GM23338 (cell line): Measurements from ENCODE around the gene TMTC4. TPM values are rescaled to one million over a fixed set of nuclear protein-coding genes. Genes with fewer than 3 reads are reported as not detected.

ENCODE experiments used
- ATAC-seq: fragments of 200-7000 bp; cut with Tn5 transposase; 3 replicates; pipeline ENCODE4 v1.9.1; 2020
- DNase-seq: peaks from one replicate; pipeline ENCODE4 v3.0.0-alpha.2; 2015; ENCODE audit warnings: low spot score
- H2AFZ ChIP-seq: fragments of 200-600 bp; sonication (generic); 2 replicates; pipeline ENCODE4 v1.8.0; 2016; ENCODE audit warnings: antibody characterized with exemption, mild to moderate bottlenecking, moderate library complexity
- H3F3A ChIP-seq: fragments of 200-600 bp; sonication (generic); replicated peaks from 2 replicates; pipeline ENCODE4 v1.8.0; 2017; ENCODE audit warnings: antibody characterized with exemption, mixed run types, low read depth
- H3K27ac ChIP-seq: fragments of 200-600 bp; sonication (generic); 2 replicates; pipeline ENCODE4 v1.6.1; 2016; ENCODE audit warnings: low read depth
- H3K27me3 ChIP-seq: fragments of 200-600 bp; sonication (generic); 2 replicates; pipeline ENCODE4 v1.8.0; 2016; ENCODE audit warnings: mild to moderate bottlenecking, mixed run types, moderate library complexity; ENCODE audit not compliant: insufficient read depth
- H3K36me3 ChIP-seq: fragments of 200-600 bp; sonication (generic); 2 replicates; pipeline ENCODE4 v1.8.0; 2016; ENCODE audit warnings: mild to moderate bottlenecking; ENCODE audit not compliant: insufficient read depth
- H3K4me1 ChIP-seq: fragments of 200-600 bp; sonication (generic); 2 replicates; pipeline ENCODE4 v1.8.0; 2016; ENCODE audit warnings: mild to moderate bottlenecking, moderate library complexity; ENCODE audit not compliant: insufficient read depth
- H3K4me2 ChIP-seq: fragments of 200-600 bp; sonication (generic); 2 replicates; pipeline ENCODE4 v1.7.1; 2017; ENCODE audit warnings: mixed run types
- H3K4me3 ChIP-seq: fragments of 200-600 bp; sonication (generic); 2 replicates; pipeline ENCODE4 v1.6.1; 2016; ENCODE audit warnings: mixed run types
- H3K79me2 ChIP-seq: fragments of 200-600 bp; sonication (generic); replicated peaks from 2 replicates; pipeline ENCODE4 v1.8.0; 2017; ENCODE audit warnings: mild to moderate bottlenecking; ENCODE audit not compliant: insufficient read depth
- H3K9me2 ChIP-seq: fragments of 200-600 bp; sonication (generic); 2 replicates; pipeline ENCODE4 v1.8.0; 2017; ENCODE audit not compliant: insufficient read depth
- H4K20me1 ChIP-seq: fragments of 200-600 bp; sonication (generic); replicated peaks from 2 replicates; pipeline ENCODE4 v1.8.0; 2017; ENCODE audit warnings: mild to moderate bottlenecking; ENCODE audit not compliant: insufficient read depth
- H3K27ac Mint-ChIP-seq: 2 replicates; pipeline ENCODE4 v1.8.0; 2020; ENCODE audit warnings: inconsistent platforms, mild to moderate bottlenecking, moderate library complexity, mixed read lengths
- H3K27me3 Mint-ChIP-seq: 3 replicates; pipeline ENCODE4 v1.8.0; 2022; ENCODE audit warnings: low read depth, mild to moderate bottlenecking, moderate library complexity, mixed read lengths, inconsistent platforms; ENCODE audit not compliant: insufficient read depth, poor library complexity
- H3K36me3 Mint-ChIP-seq: 3 replicates; pipeline ENCODE4 v1.8.0; 2021; ENCODE audit warnings: low read depth, mild to moderate bottlenecking, inconsistent platforms, moderate library complexity, mixed read lengths
- H3K4me1 Mint-ChIP-seq: 3 replicates; pipeline ENCODE4 v1.8.0; 2020; ENCODE audit warnings: mild to moderate bottlenecking, inconsistent platforms, mixed read lengths
- H3K4me3 Mint-ChIP-seq: 3 replicates; pipeline ENCODE4 v1.8.0; 2021; ENCODE audit warnings: moderate library complexity, mild to moderate bottlenecking, inconsistent platforms, mixed read lengths
- H3K9me3 Mint-ChIP-seq: 3 replicates; pipeline ENCODE4 v1.8.0; 2020; ENCODE audit warnings: moderate library complexity, mild to moderate bottlenecking, inconsistent platforms, mixed read lengths
- CREB1 ChIP-seq: fragments of 250-450 bp; sonication (Bioruptor Pico); IDR thresholded peaks from 2 replicates; pipeline ENCODE4 v1.5.0; 2020; ENCODE audit warnings: low read depth, mild to moderate bottlenecking, moderate library complexity
- EZH2 ChIP-seq: fragments of 200-600 bp; sonication (generic); IDR thresholded peaks from one replicate; pipeline ENCODE4 v1.8.0; 2017; ENCODE audit warnings: antibody characterized with exemption, mild to moderate bottlenecking, low read depth; ENCODE audit not compliant: unreplicated experiment
- EZH2phosphoT487 ChIP-seq: fragments of 200-600 bp; sonication (generic); IDR thresholded peaks from one replicate; pipeline ENCODE4 v1.8.1; 2018; ENCODE audit warnings: antibody characterized with exemption; ENCODE audit not compliant: unreplicated experiment
- JUNB ChIP-seq: IDR thresholded peaks from one replicate; pipeline ENCODE4 v1.6.1; 2016; ENCODE audit warnings: antibody characterized with exemption; ENCODE audit not compliant: unreplicated experiment
- NANOG ChIP-seq: IDR thresholded peaks from 2 replicates; pipeline ENCODE4 v1.6.1; 2016; ENCODE audit warnings: antibody characterized with exemption, borderline replicate concordance
- POLR2AphosphoS5 ChIP-seq: IDR thresholded peaks from 2 replicates; pipeline ENCODE4 v1.6.1; 2016; ENCODE audit warnings: antibody characterized with exemption, low read depth
- STAT1 ChIP-seq: IDR thresholded peaks from one replicate; pipeline ENCODE4 v1.6.1; 2016; ENCODE audit warnings: antibody characterized with exemption; ENCODE audit not compliant: unreplicated experiment
- ZNF114 ChIP-seq: fragments of 250-450 bp; sonication (Bioruptor Pico); IDR thresholded peaks from 2 replicates; pipeline ENCODE4 v1.5.0; 2020; ENCODE audit warnings: mild to moderate bottlenecking, moderate library complexity
- ZNF331 ChIP-seq: fragments of 250-450 bp; sonication (Bioruptor Pico); IDR thresholded peaks from 2 replicates; pipeline ENCODE4 v1.5.0; 2020; ENCODE audit warnings: low read depth, mild to moderate bottlenecking, moderate library complexity
- long read RNA-seq: library from polyadenylated mRNA; unstranded; transcript quantifications from one replicate; pipeline ENCODE4 v2.0.0, GENCODE V29; 2020; ENCODE audit not compliant: unreplicated experiment
- polyA plus RNA-seq: library from polyadenylated mRNA; unstranded; fragments of >200 nt; fragmentation: Nextera tagmentation; extraction: Ambion mirVana; gene quantifications from 2 replicates; pipeline ENCODE4 v1.2.1, GENCODE V29; 2016
- total RNA-seq: library from RNA; depleted of rRNA; stranded (reverse); fragments of >200 nt; shearing (Covaris generic); gene quantifications from 2 replicates; pipeline ENCODE4 v1.2.3, GENCODE V29; 2014; rRNA removed
- TF ChIP-seq, protein P1 (sequence below): IDR thresholded peaks from one replicate; pipeline ENCODE4 v1.6.1; 2018; ENCODE audit warnings: antibody characterized with exemption; ENCODE audit not compliant: unreplicated experiment
- TF ChIP-seq, protein P2 (sequence below), 2 experiments: fragments of 200-600 bp in 1 of 2; sonication (generic) in 1 of 2; conservative IDR thresholded peaks; 2 replicates each; pipeline versions ENCODE4 v1.5.1 to v1.6.1; 2016 to 2017; ENCODE audit warnings: antibody characterized with exemption in 2 of 2, low read depth in 2 of 2, mild to moderate bottlenecking in 2 of 2, moderate library complexity in 1 of 2
- TF ChIP-seq, protein P3 (sequence below): fragments of 250-450 bp; sonication (Bioruptor Pico); IDR thresholded peaks from 2 replicates; pipeline ENCODE4 v1.5.0; 2020; ENCODE audit warnings: mild to moderate bottlenecking, moderate library complexity

The TMTC4 gene, protein sequence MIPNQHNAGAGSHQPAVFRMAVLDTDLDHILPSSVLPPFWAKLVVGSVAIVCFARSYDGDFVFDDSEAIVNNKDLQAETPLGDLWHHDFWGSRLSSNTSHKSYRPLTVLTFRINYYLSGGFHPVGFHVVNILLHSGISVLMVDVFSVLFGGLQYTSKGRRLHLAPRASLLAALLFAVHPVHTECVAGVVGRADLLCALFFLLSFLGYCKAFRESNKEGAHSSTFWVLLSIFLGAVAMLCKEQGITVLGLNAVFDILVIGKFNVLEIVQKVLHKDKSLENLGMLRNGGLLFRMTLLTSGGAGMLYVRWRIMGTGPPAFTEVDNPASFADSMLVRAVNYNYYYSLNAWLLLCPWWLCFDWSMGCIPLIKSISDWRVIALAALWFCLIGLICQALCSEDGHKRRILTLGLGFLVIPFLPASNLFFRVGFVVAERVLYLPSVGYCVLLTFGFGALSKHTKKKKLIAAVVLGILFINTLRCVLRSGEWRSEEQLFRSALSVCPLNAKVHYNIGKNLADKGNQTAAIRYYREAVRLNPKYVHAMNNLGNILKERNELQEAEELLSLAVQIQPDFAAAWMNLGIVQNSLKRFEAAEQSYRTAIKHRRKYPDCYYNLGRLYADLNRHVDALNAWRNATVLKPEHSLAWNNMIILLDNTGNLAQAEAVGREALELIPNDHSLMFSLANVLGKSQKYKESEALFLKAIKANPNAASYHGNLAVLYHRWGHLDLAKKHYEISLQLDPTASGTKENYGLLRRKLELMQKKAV
- total RNA-seq (37.9 and 50.0 TPM in 2 replicates), polyA plus RNA-seq (16.0 and 21.9 TPM in 2 replicates)
- long read RNA-seq, partial matches to known transcripts, result 5 of 11 reads
- long read RNA-seq, other reads (novel, unspliced or antisense), result 4 of 11 reads

DNA sequence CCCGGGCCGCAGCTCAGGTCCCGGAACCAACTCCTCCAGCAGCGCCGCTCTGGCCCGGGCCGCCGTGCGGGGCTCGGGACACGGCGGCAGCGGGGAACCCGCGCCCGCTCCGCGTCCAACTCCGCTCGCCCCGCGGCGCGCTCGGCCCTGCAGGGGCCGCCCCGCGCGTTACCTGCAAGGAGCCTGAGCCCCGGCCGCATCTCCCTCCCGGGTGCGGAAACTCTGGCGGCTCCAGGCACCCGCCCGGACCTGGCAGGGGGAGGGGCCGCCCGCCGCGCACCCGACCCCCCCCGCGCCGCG, at the start of gene TMTC4:
TSS of gene TMTC4 (minus strand) at position 224 of the 300 bp plus-strand sequence. CDS start 4,433 bp downstream, outside the sequence.
- ATAC-seq (peak; percentile 34), DNase-seq (no peak)
- peak within 1 kb of the TSS; percentile 75; the same call in 1 of the 2 replicates for H3K27ac Mint-ChIP-seq
- H3K36me3 Mint-ChIP-seq, result peaks cover 14% of the 10 kb centered on the region; the same call in 2 of the 3 replicates
- H3K27me3 Mint-ChIP-seq, result peaks cover 17% of the 10 kb centered on the region
- Histone ChIP-seq H3K36me3 (no peaks in the 10 kb centered on the region), H2AFZ (peak within 1 kb of the TSS; percentile 94), H3K4me2 (peak within 1 kb of the TSS; percentile 97), H3K27me3 (peaks cover 13% of the 10 kb centered on the region), H4K20me1 (no peaks in the 10 kb centered on the region; the same call in 1 of the 2 replicates), H3K9me2 (no peaks in the 10 kb centered on the region), H3K79me2 (peaks cover 34% of the 10 kb centered on the region), H3K27ac (no peak within 1 kb of the TSS), H3K4me3 (peak within 1 kb of the TSS; percentile 88), H3K4me1 (peaks cover 12% of the 10 kb centered on the region), H3F3A (0 out of 2 replicates have a peak, but pooled peaks cover 6% of the 10 kb centered on the region)
- no peaks in the 10 kb centered on the region; the same call in 2 of the 3 replicates for H3K9me3 Mint-ChIP-seq
- H3K4me1 Mint-ChIP-seq, result peaks cover 25% of the 10 kb centered on the region
- H3K4me3 Mint-ChIP-seq, result peak within 1 kb of the TSS; percentile 93
- no peak for TF ChIP-seq STAT1
- no peak for TF ChIP-seq NANOG
- no peak for TF ChIP-seq EZH2phosphoT487
- no peak for TF ChIP-seq ZNF114
- no peak for TF ChIP-seq EZH2
- no peak for TF ChIP-seq CREB1 (CRISPR knock-in tag)
- TF ChIP-seq, protein P1, sequence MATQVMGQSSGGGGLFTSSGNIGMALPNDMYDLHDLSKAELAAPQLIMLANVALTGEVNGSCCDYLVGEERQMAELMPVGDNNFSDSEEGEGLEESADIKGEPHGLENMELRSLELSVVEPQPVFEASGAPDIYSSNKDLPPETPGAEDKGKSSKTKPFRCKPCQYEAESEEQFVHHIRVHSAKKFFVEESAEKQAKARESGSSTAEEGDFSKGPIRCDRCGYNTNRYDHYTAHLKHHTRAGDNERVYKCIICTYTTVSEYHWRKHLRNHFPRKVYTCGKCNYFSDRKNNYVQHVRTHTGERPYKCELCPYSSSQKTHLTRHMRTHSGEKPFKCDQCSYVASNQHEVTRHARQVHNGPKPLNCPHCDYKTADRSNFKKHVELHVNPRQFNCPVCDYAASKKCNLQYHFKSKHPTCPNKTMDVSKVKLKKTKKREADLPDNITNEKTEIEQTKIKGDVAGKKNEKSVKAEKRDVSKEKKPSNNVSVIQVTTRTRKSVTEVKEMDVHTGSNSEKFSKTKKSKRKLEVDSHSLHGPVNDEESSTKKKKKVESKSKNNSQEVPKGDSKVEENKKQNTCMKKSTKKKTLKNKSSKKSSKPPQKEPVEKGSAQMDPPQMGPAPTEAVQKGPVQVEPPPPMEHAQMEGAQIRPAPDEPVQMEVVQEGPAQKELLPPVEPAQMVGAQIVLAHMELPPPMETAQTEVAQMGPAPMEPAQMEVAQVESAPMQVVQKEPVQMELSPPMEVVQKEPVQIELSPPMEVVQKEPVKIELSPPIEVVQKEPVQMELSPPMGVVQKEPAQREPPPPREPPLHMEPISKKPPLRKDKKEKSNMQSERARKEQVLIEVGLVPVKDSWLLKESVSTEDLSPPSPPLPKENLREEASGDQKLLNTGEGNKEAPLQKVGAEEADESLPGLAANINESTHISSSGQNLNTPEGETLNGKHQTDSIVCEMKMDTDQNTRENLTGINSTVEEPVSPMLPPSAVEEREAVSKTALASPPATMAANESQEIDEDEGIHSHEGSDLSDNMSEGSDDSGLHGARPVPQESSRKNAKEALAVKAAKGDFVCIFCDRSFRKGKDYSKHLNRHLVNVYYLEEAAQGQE, result no peak
- no peak for TF ChIP-seq POLR2AphosphoS5
- TF ChIP-seq, protein P2, sequence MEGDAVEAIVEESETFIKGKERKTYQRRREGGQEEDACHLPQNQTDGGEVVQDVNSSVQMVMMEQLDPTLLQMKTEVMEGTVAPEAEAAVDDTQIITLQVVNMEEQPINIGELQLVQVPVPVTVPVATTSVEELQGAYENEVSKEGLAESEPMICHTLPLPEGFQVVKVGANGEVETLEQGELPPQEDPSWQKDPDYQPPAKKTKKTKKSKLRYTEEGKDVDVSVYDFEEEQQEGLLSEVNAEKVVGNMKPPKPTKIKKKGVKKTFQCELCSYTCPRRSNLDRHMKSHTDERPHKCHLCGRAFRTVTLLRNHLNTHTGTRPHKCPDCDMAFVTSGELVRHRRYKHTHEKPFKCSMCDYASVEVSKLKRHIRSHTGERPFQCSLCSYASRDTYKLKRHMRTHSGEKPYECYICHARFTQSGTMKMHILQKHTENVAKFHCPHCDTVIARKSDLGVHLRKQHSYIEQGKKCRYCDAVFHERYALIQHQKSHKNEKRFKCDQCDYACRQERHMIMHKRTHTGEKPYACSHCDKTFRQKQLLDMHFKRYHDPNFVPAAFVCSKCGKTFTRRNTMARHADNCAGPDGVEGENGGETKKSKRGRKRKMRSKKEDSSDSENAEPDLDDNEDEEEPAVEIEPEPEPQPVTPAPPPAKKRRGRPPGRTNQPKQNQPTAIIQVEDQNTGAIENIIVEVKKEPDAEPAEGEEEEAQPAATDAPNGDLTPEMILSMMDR (conservative IDR thresholded peaks at IDR 0.05; ENCODE audit: low read depth in 2 of 2), result no peak
- no peak for TF ChIP-seq ZNF331 (CRISPR knock-in tag)
- TF ChIP-seq JUNB, result no peak
- TF ChIP-seq, protein P3, sequence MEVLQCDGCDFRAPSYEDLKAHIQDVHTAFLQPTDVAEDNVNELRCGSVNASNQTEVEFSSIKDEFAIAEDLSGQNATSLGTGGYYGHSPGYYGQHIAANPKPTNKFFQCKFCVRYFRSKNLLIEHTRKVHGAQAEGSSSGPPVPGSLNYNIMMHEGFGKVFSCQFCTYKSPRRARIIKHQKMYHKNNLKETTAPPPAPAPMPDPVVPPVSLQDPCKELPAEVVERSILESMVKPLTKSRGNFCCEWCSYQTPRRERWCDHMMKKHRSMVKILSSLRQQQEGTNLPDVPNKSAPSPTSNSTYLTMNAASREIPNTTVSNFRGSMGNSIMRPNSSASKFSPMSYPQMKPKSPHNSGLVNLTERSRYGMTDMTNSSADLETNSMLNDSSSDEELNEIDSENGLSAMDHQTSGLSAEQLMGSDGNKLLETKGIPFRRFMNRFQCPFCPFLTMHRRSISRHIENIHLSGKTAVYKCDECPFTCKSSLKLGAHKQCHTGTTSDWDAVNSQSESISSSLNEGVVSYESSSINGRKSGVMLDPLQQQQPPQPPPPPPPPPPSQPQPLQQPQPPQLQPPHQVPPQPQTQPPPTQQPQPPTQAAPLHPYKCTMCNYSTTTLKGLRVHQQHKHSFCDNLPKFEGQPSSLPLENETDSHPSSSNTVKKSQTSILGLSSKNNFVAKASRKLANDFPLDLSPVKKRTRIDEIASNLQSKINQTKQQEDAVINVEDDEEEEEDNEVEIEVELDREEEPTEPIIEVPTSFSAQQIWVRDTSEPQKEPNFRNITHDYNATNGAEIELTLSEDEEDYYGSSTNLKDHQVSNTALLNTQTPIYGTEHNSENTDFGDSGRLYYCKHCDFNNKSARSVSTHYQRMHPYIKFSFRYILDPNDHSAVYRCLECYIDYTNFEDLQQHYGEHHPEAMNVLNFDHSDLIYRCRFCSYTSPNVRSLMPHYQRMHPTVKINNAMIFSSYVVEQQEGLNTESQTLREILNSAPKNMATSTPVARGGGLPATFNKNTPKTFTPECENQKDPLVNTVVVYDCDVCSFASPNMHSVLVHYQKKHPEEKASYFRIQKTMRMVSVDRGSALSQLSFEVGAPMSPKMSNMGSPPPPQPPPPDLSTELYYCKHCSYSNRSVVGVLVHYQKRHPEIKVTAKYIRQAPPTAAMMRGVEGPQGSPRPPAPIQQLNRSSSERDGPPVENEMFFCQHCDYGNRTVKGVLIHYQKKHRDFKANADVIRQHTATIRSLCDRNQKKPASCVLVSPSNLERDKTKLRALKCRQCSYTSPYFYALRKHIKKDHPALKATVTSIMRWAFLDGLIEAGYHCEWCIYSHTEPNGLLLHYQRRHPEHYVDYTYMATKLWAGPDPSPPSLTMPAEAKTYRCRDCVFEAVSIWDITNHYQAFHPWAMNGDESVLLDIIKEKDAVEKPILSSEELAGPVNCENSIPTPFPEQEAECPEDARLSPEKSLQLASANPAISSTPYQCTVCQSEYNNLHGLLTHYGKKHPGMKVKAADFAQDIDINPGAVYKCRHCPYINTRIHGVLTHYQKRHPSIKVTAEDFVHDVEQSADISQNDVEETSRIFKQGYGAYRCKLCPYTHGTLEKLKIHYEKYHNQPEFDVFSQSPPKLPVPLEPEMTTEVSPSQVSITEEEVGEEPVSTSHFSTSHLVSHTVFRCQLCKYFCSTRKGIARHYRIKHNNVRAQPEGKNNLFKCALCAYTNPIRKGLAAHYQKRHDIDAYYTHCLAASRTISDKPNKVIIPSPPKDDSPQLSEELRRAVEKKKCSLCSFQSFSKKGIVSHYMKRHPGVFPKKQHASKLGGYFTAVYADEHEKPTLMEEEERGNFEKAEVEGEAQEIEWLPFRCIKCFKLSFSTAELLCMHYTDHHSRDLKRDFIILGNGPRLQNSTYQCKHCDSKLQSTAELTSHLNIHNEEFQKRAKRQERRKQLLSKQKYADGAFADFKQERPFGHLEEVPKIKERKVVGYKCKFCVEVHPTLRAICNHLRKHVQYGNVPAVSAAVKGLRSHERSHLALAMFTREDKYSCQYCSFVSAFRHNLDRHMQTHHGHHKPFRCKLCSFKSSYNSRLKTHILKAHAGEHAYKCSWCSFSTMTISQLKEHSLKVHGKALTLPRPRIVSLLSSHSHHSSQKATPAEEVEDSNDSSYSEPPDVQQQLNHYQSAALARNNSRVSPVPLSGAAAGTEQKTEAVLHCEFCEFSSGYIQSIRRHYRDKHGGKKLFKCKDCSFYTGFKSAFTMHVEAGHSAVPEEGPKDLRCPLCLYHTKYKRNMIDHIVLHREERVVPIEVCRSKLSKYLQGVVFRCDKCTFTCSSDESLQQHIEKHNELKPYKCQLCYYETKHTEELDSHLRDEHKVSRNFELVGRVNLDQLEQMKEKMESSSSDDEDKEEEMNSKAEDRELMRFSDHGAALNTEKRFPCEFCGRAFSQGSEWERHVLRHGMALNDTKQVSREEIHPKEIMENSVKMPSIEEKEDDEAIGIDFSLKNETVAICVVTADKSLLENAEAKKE (CRISPR knock-in tag), result no peak
